HEK293T (cell line): ENCODE measurements around the gene GRAMD4.
"Not testable (repeated sequence)": the region's sequence is repeated elsewhere in the genome, so short reads cannot be mapped to it uniquely, and the experiment has no call there.

Experiments
- BHLHE40 ChIP-seq: fragments of 450-650 bp; IDR thresholded peaks from 2 replicates; pipeline ENCODE4 v1.6.1; 2016; ENCODE audit warnings: mild to moderate bottlenecking, moderate library complexity, borderline replicate concordance
- FOXA1 ChIP-seq: fragments of 450-650 bp; IDR thresholded peaks from 2 replicates; pipeline ENCODE4 v1.6.1; 2016; ENCODE audit warnings: mild to moderate bottlenecking
- FOXK2 ChIP-seq: fragments of 450-650 bp; IDR thresholded peaks from 2 replicates; pipeline ENCODE4 v1.6.1; 2016; ENCODE audit warnings: mild to moderate bottlenecking
- FOXM1 ChIP-seq: fragments of 450-650 bp; IDR thresholded peaks from 2 replicates; pipeline ENCODE4 v1.6.1; 2017; ENCODE audit warnings: mild to moderate bottlenecking, borderline replicate concordance
- HDGF ChIP-seq: fragments of 450-650 bp; IDR thresholded peaks from 2 replicates; pipeline ENCODE4 v1.6.1; 2017; ENCODE audit warnings: antibody characterized with exemption, borderline replicate concordance
- L3MBTL2 ChIP-seq: fragments of 450-650 bp; conservative IDR thresholded peaks from 2 replicates; pipeline ENCODE4 v1.6.1; 2016; ENCODE audit warnings: mild to moderate bottlenecking
- LEF1 ChIP-seq: fragments of 450-650 bp; IDR thresholded peaks from 2 replicates; pipeline ENCODE4 v1.6.1; 2017; ENCODE audit warnings: mild to moderate bottlenecking, borderline replicate concordance
- NFRKB ChIP-seq: fragments of 450-650 bp; IDR thresholded peaks from 2 replicates; pipeline ENCODE4 v1.6.1; 2016; ENCODE audit warnings: mild to moderate bottlenecking, moderate library complexity
- PKNOX1 ChIP-seq: fragments of 450-650 bp; IDR thresholded peaks from 2 replicates; pipeline ENCODE4 v1.6.1; 2016
- SP1 ChIP-seq: fragments of 450-650 bp; IDR thresholded peaks from 2 replicates; pipeline ENCODE4 v1.6.1; 2017
- SUZ12 ChIP-seq: fragments of 450-650 bp; IDR thresholded peaks from 2 replicates; pipeline ENCODE4 v1.6.1; 2016; ENCODE audit warnings: mild to moderate bottlenecking
- TARDBP ChIP-seq: fragments of 450-650 bp; IDR thresholded peaks from 2 replicates; pipeline ENCODE4 v1.6.1; 2016
- ZNF384 ChIP-seq: fragments of 450-650 bp; IDR thresholded peaks from 2 replicates; pipeline ENCODE4 v1.6.1; 2016

- TF ChIP-seq FOXM1, SUZ12, SP1, HDGF, LEF1, ZNF384, NFRKB, TARDBP, FOXA1, PKNOX1, FOXK2, L3MBTL2, BHLHE40: not testable (repeated sequence)
Observed at GRCh38 chr22:46634973-46635685, 14.9 kb downstream of the GRAMD4 start.
